Lung (tissue), 12 donors: ENCODE results near the gene SPECC1L. TPM values are rescaled to one million over a fixed set of nuclear protein-coding genes. Genes with fewer than 3 reads are reported as not detected.

Experiments
- ATAC-seq: fragments of 200-7000 bp; cut with Tn5 transposase; one replicate; pipeline ENCODE4 v1.9.1; 2020; ENCODE audit warnings: moderate number of reproducible peaks; ENCODE audit not compliant: insufficient read depth, low FRiP score
- DNase-seq, 3 donors: peaks; one replicate each; pipeline ENCODE4 v3.0.0-alpha.2; 2013 to 2017
- H3K27ac ChIP-seq, 2 donors: one replicate each; pipeline ENCODE4 v1.5.1; 2013; ENCODE audit warnings: mild to moderate bottlenecking in 2 of 2, moderate library complexity in 2 of 2, control low read depth in 1 of 2, inconsistent platforms in 1 of 2, low read depth in 1 of 2, low read length in 1 of 2
- H3K27me3 ChIP-seq, 3 donors: one replicate each; pipeline ENCODE4 v1.5.1; 2013; ENCODE audit warnings: low read length in 2 of 3; ENCODE audit not compliant: control insufficient read depth in 3 of 3, insufficient read depth in 3 of 3
- H3K36me3 ChIP-seq, 4 donors: one replicate each; pipeline ENCODE4 v1.5.1; 2013; ENCODE audit warnings: low read length in 4 of 4, mild to moderate bottlenecking in 1 of 4, moderate library complexity in 1 of 4; ENCODE audit not compliant: control insufficient read depth in 4 of 4, insufficient read depth in 4 of 4
- H3K4me1 ChIP-seq, 5 donors: one replicate each; pipeline ENCODE4 v1.5.1; 2013; ENCODE audit warnings: low read length in 5 of 5, mild to moderate bottlenecking in 2 of 5, moderate library complexity in 1 of 5; ENCODE audit not compliant: control insufficient read depth in 5 of 5, insufficient read depth in 5 of 5
- H3K4me3 ChIP-seq: one replicate; pipeline ENCODE4 v1.5.1; 2013; ENCODE audit warnings: mild to moderate bottlenecking, control low read depth, moderate library complexity
- H3K9ac ChIP-seq, 2 donors: one replicate each; pipeline ENCODE4 v1.5.1; 2013; ENCODE audit warnings: low read length in 2 of 2, control low read depth in 1 of 2; ENCODE audit not compliant: insufficient read depth in 1 of 2
- H3K9me3 ChIP-seq, 4 donors: one replicate each; pipeline ENCODE4 v1.5.1; 2013; ENCODE audit warnings: low read length in 3 of 4, mild to moderate bottlenecking in 1 of 4, moderate library complexity in 1 of 4; ENCODE audit not compliant: control insufficient read depth in 4 of 4, insufficient read depth in 3 of 4
- CTCF ChIP-seq: IDR thresholded peaks from 2 replicates; pipeline ENCODE4 v1.5.1; 2012; ENCODE audit warnings: mild to moderate bottlenecking; ENCODE audit errors: control extremely low read depth, extremely low read depth
- WGBS, 2 donors: extraction: QIAGEN DNeasy Blood & Tissue Kit; methylation state at CpG; one replicate each; pipeline ENCODE4 v1.1.7; 2013; 5-methylcytosine and 5-hydroxymethylcytosine counted together
- polyA plus RNA-seq, 2 donors: library from polyadenylated mRNA; stranded (reverse); fragments of 200-250 nt; gene quantifications; one replicate each; pipeline ENCODE4 v1.2.1, GENCODE V29; 2013
- total RNA-seq, 2 donors: library from RNA; depleted of rRNA in 1 of 2; stranded (reverse); fragments of >200 nt in 1 of 2; gene quantifications; one replicate each; pipeline ENCODE4 v1.2.1, GENCODE V29; 2014 to 2021
- donor health status: control.
- donor health status: control.
- donor health status: Bipolar disorder and iron deficiency.
- donor health status: healthy.
- donor health status: DM: yes; HTN: yes; CAD: no.

The SPECC1L gene
- total and polyA plus RNA-seq, 4 donors = 10.4 to 83.9 (median 37.8) TPM

GRCh38 chr22:24337894-24338645 lies 67.4 kb downstream of the SPECC1L start:
- WGBS, 2 donors = 64% methylated on average over 6 of the region's 6 CpGs
- H3K27me3 ChIP-seq = no peaks in the 10 kb centered on the region
- no peak overlapping the region for H3K9ac ChIP-seq
- no peaks in the 10 kb centered on the region for H3K4me1 ChIP-seq
- H3K36me3 ChIP-seq = peaks cover 16 to 77% (median 42%) of the 10 kb centered on the region in 4 donors
- peaks cover 0 to 2% (median 0%) of the 10 kb centered on the region in 4 donors for H3K9me3 ChIP-seq
- H3K4me3 ChIP-seq = no peak overlapping the region
- DNase-seq (no peak), ATAC-seq (no peak)
- no peak for TF ChIP-seq CTCF
- no peak overlapping the region for H3K27ac ChIP-seq

GRCh38 chr22:24338726-24339451 lies 68.3 kb downstream of the SPECC1L start:
- 37 to 42% methylated on average over 3 of the region's 3 CpGs for WGBS, 2 donors
- Histone ChIP-seq H3K36me3 (peaks cover 18 to 85% (median 42%) of the 10 kb centered on the region in 4 donors), H3K9ac (no peak overlapping the region), H3K4me3 (no peak overlapping the region), H3K27ac (peak overlapping the region; percentile 51 to 62), H3K4me1 (no peaks in the 10 kb centered on the region), H3K27me3 (no peaks in the 10 kb centered on the region), H3K9me3 (peaks cover 0 to 2% (median 0%) of the 10 kb centered on the region in 4 donors)
- ATAC-seq (peak; percentile 34), DNase-seq (no peak)
- no peak for TF ChIP-seq CTCF

- Histone ChIP-seq H3K27me3 (no peaks in the 10 kb centered on the region), H3K9ac (no peak overlapping the region), H3K4me3 (no peak overlapping the region), H3K4me1 (no peaks in the 10 kb centered on the region), H3K9me3 (peaks cover 0 to 2% (median 0%) of the 10 kb centered on the region in 4 donors), H3K27ac (peak overlapping the region in 1 of 2 donors; percentile 51), H3K36me3 (peaks cover 17 to 87% (median 42%) of the 10 kb centered on the region in 4 donors)
- DNase-seq (no peak), ATAC-seq (peak; percentile 6)
- no peak for TF ChIP-seq CTCF
- WGBS, 2 donors = 56 to 81% methylated on average over 7 of the region's 7 CpGs
Measured at GRCh38 chr22:24339452-24339747, 68.8 kb downstream of the SPECC1L start.
